NCI-H2171 treated with DMSO at 0.1 percent for 48 hours (cell line): ENCODE results near the gene PRIMA1.

Experiments used
- DNase-seq: peaks from one replicate; lab custom pipeline; 2025; lab: John Stamatoyannopoulos, UW

Gene PRIMA1

GRCh38 chr14:93794756-93795155 lies 6.5 kb upstream of the PRIMA1 start:
- no peak for DNase-seq

- DNase-seq = no peak
These were observed 5.5 kb upstream of the PRIMA1 start for GRCh38 chr14:93793555-93794324.

- DNase-seq = no peak
These were observed 4.1 kb upstream of the PRIMA1 start for GRCh38 chr14:93792391-93792790.

- no peak for DNase-seq
These were observed 2.7 kb upstream of the PRIMA1 start for GRCh38 chr14:93790966-93791365.

- no peak for DNase-seq
These were observed 1.2 kb upstream of the PRIMA1 start for GRCh38 chr14:93789228-93790130.

GRCh38 chr14:93788543-93789227 lies 400 bp upstream of the PRIMA1 start:
- DNase-seq = peak; percentile 81

GRCh38 chr14:93787465-93788292 lies 606 bp downstream of the PRIMA1 start:
- no peak for DNase-seq

GRCh38 chr14:93785423-93785822 lies 2.9 kb downstream of the PRIMA1 start:
- no peak for DNase-seq

GRCh38 chr14:93784878-93785277 lies 3.4 kb downstream of the PRIMA1 start:
- DNase-seq = peak; percentile 29

GRCh38 chr14:93780813-93781400 lies 7.4 kb downstream of the PRIMA1 start:
- DNase-seq = no peak

- DNase-seq = no peak
These were observed 9.2 kb downstream of the PRIMA1 start for GRCh38 chr14:93778856-93779629.

GRCh38 chr14:93778453-93778852 lies 9.8 kb downstream of the PRIMA1 start:
- no peak for DNase-seq

- DNase-seq = no peak
These were observed 12.5 kb downstream of the PRIMA1 start for GRCh38 chr14:93775744-93776143.

GRCh38 chr14:93775158-93775557 lies 13.1 kb downstream of the PRIMA1 start:
- no peak for DNase-seq

- DNase-seq = no peak
These were observed 16.0 kb downstream of the PRIMA1 start for GRCh38 chr14:93772263-93772662.

GRCh38 chr14:93765970-93766369 lies 22.3 kb downstream of the PRIMA1 start:
- DNase-seq = no peak

GRCh38 chr14:93765155-93765554 lies 23.1 kb downstream of the PRIMA1 start:
- DNase-seq = peak; percentile 20

GRCh38 chr14:93764211-93764659 lies 24.1 kb downstream of the PRIMA1 start:
- no peak for DNase-seq

GRCh38 chr14:93759719-93760307 lies 28.5 kb downstream of the PRIMA1 start:
- peak; percentile 89 for DNase-seq

GRCh38 chr14:93757206-93757605 lies 31.1 kb downstream of the PRIMA1 start:
- no peak for DNase-seq
